ENCODE data around the gene C13orf42.
"Not testable (repeated sequence)": the region's sequence is repeated elsewhere in the genome, so short reads cannot be mapped to it uniquely, and the experiment has no call there.

Gene C13orf42

DNA sequence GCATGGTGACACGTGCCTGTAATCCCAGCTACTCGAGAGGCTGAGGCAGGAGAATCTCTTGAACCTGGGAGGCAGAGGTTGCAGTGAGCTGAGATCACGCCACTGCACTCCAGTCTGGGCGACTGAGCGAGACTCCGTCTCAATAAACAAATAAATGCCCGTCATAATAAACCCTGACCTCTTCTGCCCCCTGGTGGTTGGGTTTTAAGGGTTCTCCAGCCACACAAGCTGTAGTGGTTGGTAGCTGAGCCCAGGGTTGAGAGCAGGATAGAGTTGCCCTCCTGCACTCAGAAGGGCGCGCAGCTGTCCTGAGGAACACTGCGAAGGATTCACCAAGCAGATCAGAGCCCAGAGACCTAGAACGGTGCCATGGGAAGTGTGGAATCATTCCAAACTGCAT is 9.8 kb upstream of the C13orf42 start:
- DNase-seq (ENCODE audit: low read depth in 2 of 2), result not testable (repeated sequence)

GRCh38 chr13:51118809-51119431 is 7.8 kb upstream of the C13orf42 start:
- no peak for DNase-seq (ENCODE audit: low read depth in 2 of 2)

GRCh38 chr13:51113969-51114368 is 2.9 kb upstream of the C13orf42 start:
- no peak for DNase-seq (ENCODE audit: low read depth in 2 of 2)

- DNase-seq (ENCODE audit: low read depth in 2 of 2), result no peak
Observed at GRCh38 chr13:51113186-51113881, 2.3 kb upstream of the C13orf42 start.

DNA sequence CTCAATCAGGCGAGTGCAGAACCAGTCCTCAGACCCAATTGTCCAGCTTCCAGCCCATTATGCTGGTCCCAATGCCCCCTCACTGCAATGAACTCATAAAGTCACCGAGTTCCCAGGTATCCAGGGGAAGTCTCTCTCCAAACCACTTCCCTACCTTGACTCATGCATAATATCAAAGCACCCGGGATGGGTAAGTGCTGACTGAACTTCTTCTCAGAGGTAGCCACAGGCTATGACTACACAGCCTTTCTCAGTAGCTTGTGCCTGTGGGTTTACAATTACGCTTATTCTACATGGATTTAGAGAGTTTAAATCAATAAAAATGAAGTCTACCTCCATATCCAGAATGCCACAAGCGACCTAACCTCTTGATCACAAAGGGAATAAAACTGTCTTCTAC is 1.7 kb upstream of the C13orf42 start:
- no peak for DNase-seq (ENCODE audit: low read depth in 2 of 2)

DNA sequence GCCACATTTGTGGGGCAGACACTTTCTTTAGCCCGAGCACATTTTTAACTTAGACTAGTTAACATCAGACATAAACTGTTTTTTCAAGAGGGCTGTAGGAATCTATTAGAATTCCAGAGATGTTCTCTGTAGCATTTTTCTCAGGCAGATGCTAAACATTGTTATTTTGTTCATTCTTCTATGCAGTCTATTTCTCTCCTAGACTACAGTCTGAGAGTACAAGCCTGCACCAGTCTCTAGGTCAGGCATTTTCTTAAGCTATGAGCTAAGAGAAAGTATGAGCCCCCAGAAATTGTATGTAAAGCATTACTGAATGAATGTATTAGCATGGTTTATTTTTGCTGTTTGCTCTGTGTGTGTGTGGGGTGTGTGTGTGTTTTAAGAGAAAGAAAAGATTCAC is 923 bp upstream of the C13orf42 start:
- DNase-seq (ENCODE audit: low read depth in 2 of 2), result no peak

DNA sequence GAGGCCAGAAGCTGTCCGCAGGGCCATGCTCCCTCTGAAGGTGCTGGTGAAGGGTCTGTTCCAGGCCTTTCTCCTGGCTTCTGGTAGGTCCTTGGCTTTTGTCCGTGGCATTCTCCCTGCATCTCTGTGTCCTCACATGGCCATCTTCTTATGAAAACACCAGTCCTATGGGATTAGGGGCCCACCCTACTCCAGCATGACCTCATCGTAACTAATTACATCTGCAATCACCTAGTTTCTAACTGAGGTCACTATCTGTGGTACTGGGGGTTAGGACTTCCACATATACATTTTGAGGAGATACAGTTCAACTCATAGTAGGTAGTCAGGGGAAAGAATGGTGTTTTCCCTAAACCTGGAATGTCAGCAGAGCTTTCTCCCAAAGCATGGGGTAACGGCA is 3.1 kb downstream of the C13orf42 start:
- DNase-seq (ENCODE audit: low read depth in 2 of 2), result no peak

- no peak for DNase-seq (ENCODE audit: low read depth in 2 of 2)
Observed at GRCh38 chr13:51105046-51105445, 6.0 kb downstream of the C13orf42 start.

DNA sequence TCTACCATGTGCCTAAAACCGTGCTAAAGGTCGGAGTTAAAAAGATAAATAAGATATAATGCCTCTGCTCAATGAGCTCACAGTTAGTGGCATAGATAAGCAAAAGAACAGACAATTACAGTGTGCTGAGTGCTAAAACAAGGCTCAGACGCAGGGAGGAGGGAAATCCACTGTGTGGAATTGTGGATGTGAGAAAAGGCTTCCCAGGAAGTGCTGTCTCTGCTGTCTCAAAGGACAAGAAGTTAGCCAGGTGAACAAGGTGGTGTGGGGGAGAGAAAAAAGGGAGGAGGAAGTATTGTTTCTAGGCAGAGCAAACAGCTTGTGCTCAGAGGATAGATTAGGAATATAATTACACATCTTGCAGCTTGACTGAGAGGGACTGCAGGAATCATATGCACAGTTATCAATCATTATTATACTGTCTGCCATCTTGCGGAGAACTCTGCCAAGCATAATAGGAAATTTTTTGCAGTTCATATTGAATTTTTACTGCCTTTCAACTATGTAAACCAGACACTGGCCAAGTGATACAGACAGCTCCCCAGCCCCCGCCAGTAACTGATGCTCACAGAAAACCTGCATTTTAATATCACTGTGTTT is 9.3 kb downstream of the C13orf42 start:
- no peak for DNase-seq (ENCODE audit: low read depth in 2 of 2)

- no peak for DNase-seq (ENCODE audit: low read depth in 2 of 2)
Observed at GRCh38 chr13:51097353-51098043, 13.6 kb downstream of the C13orf42 start.

DNA sequence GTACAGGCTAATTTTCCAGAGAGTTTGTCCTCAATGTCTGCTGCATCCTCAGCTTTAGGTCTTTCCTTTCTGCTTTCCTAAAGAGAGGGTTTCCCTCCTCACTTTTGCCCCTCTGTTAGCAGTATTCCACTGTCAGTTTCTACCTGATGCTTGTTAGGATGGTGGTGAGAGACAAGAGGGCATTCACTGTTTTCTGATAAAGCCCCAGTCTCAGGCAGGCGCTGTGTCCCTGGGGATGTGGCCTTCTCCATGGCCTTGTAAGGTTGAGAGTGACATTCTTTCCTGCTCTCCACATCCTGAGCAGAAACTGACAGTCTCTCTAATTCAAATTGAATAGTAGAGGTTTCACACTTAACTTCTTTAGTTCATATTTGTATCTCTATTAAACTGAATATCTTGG is 14.9 kb downstream of the C13orf42 start:
- DNase-seq (ENCODE audit: low read depth in 2 of 2), result no peak

GRCh38 chr13:51093574-51093973 is 17.5 kb downstream of the C13orf42 start:
- DNase-seq (ENCODE audit: low read depth in 2 of 2), result no peak

DNA sequence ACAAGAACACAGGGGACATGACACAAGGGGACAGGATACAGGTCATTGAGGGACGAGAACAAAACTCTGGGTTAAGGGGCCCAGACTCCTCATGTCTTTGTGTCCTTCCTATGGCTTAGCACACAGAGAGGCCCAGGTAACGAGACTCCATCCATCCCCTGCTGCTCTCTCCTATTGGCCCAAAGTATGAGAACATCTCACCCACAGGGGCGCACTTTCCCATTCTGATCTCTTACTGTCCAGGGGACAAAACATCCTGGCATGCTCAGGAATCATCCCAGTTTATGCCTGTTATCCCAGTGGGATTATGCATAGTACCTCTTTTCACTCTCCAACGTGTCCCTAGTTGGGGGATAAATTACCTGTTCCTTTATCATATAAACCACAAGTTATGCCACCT is 19.2 kb downstream of the C13orf42 start:
- no peak for DNase-seq (ENCODE audit: low read depth in 2 of 2)

DNA sequence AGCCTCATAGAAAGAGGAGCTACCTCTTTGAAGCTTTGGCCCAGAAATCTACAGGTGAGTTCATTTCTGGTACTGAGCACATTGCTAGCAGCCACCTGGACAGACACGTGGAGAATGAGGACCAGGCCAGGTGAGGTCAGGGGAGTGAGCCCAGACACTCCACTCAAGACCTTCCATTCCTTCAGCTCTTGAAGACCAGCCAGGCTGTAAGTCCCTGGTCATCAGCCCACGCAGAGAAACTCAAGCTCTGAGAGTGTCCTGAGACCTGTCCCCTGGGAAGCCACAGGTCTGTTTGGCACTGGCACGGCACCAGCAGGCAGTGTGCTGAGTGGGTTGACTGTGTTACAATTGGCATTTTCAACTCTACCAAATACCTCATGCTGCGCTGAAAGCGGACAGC is 27.4 kb downstream of the C13orf42 start:
- DNase-seq (ENCODE audit: low read depth in 2 of 2), result no peak

- DNase-seq (ENCODE audit: low read depth in 2 of 2), result not testable (repeated sequence)
Observed at GRCh38 chr13:51080478-51081065, 30.5 kb downstream of the C13orf42 start.

GRCh38 chr13:51071493-51071892 is 39.6 kb downstream of the C13orf42 start:
- no peak for DNase-seq (ENCODE audit: low read depth in 2 of 2)

DNA sequence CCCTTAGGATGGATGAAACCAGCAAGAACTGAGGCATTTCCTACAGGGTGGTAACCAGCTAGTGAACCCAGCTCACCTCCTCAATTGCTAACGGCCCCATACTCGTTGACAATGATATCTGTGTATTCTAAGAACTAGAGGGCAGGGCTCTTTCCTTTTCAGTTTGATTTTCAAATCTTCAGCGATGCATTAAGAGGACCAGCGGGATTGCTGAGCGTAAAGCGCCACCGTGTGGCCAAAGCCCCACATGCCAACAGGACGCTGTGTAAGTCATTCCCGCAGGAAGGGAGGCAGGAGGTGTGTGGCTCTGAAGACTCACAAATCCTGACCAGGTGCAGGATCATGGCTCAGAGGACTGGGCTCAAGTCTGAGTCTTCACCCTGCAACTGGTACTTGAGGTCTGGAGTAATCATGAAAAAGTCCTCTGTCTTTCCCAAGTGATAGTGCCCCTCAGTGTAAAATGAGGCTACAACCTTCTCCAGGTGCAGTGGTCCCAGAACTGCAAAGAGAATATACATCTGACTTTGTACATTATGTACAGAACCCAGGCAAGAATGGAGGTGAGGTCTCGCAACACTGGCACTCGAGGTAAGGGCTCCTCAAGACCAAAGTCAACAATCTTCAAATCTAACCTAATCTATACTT is 40.9 kb downstream of the C13orf42 start:
- DNase-seq (ENCODE audit: low read depth in 2 of 2), result peak; percentile 48 to 64

- DNase-seq (ENCODE audit: low read depth in 2 of 2), result no peak
Observed at GRCh38 chr13:51068501-51068900, 42.6 kb downstream of the C13orf42 start.

- DNase-seq (ENCODE audit: low read depth in 2 of 2), result no peak
Observed at GRCh38 chr13:51067706-51068105, 43.4 kb downstream of the C13orf42 start.

DNA sequence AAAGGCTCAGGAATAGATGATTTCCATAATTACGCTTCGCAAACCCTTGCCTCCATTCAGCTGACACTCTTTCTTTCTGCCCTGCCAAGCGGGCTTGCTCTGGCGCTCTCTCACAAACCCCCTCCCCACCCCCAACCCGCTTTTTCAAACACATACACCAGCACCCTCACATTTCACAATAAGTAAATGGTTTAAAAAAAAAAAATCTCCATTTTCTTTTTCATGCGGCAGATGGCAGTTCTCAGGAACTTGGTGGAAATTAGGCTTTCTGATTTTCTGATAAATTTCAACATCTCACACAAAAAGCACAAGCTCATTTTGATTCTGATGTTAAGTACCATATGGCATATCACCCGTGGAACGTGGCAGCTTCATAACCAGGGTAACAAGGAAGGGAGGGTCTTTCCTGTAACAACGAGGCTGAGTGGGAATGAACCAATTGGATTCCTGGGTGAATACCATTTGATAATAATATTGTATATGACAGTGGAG is 43.8 kb downstream of the C13orf42 start:
- DNase-seq (ENCODE audit: low read depth in 2 of 2), result no peak

- no peak for DNase-seq (ENCODE audit: low read depth in 2 of 2)
Observed at GRCh38 chr13:51066091-51066831, 44.8 kb downstream of the C13orf42 start.
